ENCODE measurements around the gene GVQW3.

DNA sequence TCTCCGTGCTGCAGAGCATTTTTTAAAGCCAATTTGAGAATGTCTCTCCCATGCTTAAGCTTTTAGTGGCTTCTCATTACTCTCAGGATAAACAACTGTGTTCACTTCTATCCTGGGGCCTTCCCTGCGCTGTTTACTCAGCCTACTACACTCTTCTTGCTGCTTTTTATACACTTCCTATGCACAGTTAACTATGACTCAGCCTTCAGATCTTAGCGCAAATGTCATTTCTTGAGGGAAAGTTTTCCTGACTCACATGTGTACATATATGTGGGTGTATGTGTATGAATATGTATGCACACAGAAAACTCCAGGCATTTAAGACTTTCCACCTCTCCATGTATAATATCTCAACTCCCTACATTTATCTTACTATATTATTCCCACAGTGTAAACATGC, 10.0 kb upstream of the GVQW3 start:
- TF ChIP-seq, protein P1, sequence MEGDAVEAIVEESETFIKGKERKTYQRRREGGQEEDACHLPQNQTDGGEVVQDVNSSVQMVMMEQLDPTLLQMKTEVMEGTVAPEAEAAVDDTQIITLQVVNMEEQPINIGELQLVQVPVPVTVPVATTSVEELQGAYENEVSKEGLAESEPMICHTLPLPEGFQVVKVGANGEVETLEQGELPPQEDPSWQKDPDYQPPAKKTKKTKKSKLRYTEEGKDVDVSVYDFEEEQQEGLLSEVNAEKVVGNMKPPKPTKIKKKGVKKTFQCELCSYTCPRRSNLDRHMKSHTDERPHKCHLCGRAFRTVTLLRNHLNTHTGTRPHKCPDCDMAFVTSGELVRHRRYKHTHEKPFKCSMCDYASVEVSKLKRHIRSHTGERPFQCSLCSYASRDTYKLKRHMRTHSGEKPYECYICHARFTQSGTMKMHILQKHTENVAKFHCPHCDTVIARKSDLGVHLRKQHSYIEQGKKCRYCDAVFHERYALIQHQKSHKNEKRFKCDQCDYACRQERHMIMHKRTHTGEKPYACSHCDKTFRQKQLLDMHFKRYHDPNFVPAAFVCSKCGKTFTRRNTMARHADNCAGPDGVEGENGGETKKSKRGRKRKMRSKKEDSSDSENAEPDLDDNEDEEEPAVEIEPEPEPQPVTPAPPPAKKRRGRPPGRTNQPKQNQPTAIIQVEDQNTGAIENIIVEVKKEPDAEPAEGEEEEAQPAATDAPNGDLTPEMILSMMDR (IDR thresholded peaks at IDR 0.05): no peak
- no peak for TF ChIP-seq POLR2A (IDR thresholded peaks at IDR 0.05)
